ENCODE data around the gene GASK1A.

- TF ChIP-seq CTCF (IDR thresholded peaks at IDR 0.05): no peak
- TF ChIP-seq POLR2A (IDR thresholded peaks at IDR 0.05): no peak
These were observed 77.0 kb downstream of the GASK1A start for GRCh38 chr3:43055806-43056770.

Measured in body of pancreas (tissue), 4 donors.